Liver (tissue), 9 donors: ENCODE data around the gene MAGEA3. TPM values are rescaled to one million over a fixed set of nuclear protein-coding genes. Genes with fewer than 3 reads are reported as not detected.
"Not testable (repeated sequence)": the region's sequence is repeated elsewhere in the genome, so short reads cannot be mapped to it uniquely, and the experiment has no call there.

Experiments
- DNase-seq: peaks from one replicate; pipeline ENCODE4 v3.0.0-alpha.2; 2017; ENCODE audit warnings: low spot score
- H3K27ac ChIP-seq, 2 donors: one replicate each; pipeline ENCODE4 v1.7.0; 2013; ENCODE audit warnings: inconsistent platforms in 2 of 2, low read length in 2 of 2, control low read depth in 1 of 2, low read depth in 1 of 2, mild to moderate bottlenecking in 1 of 2
- H3K27me3 ChIP-seq, 4 donors: one replicate each; pipeline versions ENCODE4 v1.6.1 to v1.7.0; 2013; ENCODE audit warnings: low read length in 3 of 4, inconsistent platforms in 1 of 4, mild to moderate bottlenecking in 1 of 4, moderate library complexity in 1 of 4; ENCODE audit not compliant: control insufficient read depth in 4 of 4, insufficient read depth in 4 of 4
- H3K36me3 ChIP-seq, 4 donors: one replicate each; pipeline versions ENCODE4 v1.6.1 to v1.7.0; 2013; ENCODE audit warnings: low read length in 3 of 4, mild to moderate bottlenecking in 3 of 4, low read depth in 1 of 4, moderate library complexity in 1 of 4; ENCODE audit not compliant: control insufficient read depth in 4 of 4, insufficient read depth in 3 of 4
- H3K4me1 ChIP-seq, 4 donors: one replicate each; pipeline versions ENCODE4 v1.6.1 to v1.7.0; 2013; ENCODE audit warnings: low read length in 3 of 4, mild to moderate bottlenecking in 3 of 4, moderate library complexity in 1 of 4; ENCODE audit not compliant: control insufficient read depth in 4 of 4, insufficient read depth in 4 of 4
- H3K4me3 ChIP-seq, 3 donors: one replicate each; pipeline versions ENCODE4 v1.6.1 to v1.7.0; 2013; ENCODE audit warnings: low read length in 3 of 3, control low read depth in 1 of 3, low read depth in 1 of 3, mild to moderate bottlenecking in 1 of 3
- H3K9ac ChIP-seq, 2 donors: one replicate each; pipeline ENCODE4 v1.7.0; 2013; ENCODE audit warnings: low read length in 2 of 2, mild to moderate bottlenecking in 2 of 2, moderate library complexity in 2 of 2, control low read depth in 1 of 2, low read depth in 1 of 2
- H3K9me3 ChIP-seq, 4 donors: one replicate each; pipeline versions ENCODE4 v1.6.1 to v1.7.0; 2013; ENCODE audit warnings: low read length in 3 of 4; ENCODE audit not compliant: control insufficient read depth in 4 of 4
- ATF3 ChIP-seq: IDR thresholded peaks from 2 replicates; pipeline ENCODE4 v1.6.1; 2016; ENCODE audit warnings: antibody characterized with exemption
- EGR1 ChIP-seq, 2 donors: IDR thresholded peaks; 2 replicates each; pipeline ENCODE4 v1.6.1; 2016 to 2018; ENCODE audit warnings: antibody characterized with exemption in 2 of 2, low read depth in 2 of 2
- FOXA1 ChIP-seq: IDR thresholded peaks from 2 replicates; pipeline ENCODE4 v1.6.1; 2016; ENCODE audit warnings: antibody characterized with exemption
- FOXA2 ChIP-seq: IDR thresholded peaks from 2 replicates; pipeline ENCODE4 v1.6.1; 2016; ENCODE audit warnings: antibody characterized with exemption
- GABPA ChIP-seq, 2 donors: IDR thresholded peaks in 1 of 2; conservative IDR thresholded peaks in 1 of 2; 2 replicates each; pipeline ENCODE4 v1.6.1; 2016; ENCODE audit warnings: antibody characterized with exemption in 2 of 2, mild to moderate bottlenecking in 1 of 2, moderate library complexity in 1 of 2
- HNF4A ChIP-seq, 2 donors: conservative IDR thresholded peaks; 2 replicates each; pipeline ENCODE4 v1.6.1; 2016; ENCODE audit warnings: antibody characterized with exemption in 2 of 2, mild to moderate bottlenecking in 2 of 2
- HNF4G ChIP-seq: IDR thresholded peaks from 2 replicates; pipeline ENCODE4 v1.6.1; 2016; ENCODE audit warnings: antibody characterized with exemption
- JUND ChIP-seq, 2 donors: IDR thresholded peaks; 2 replicates each; pipeline ENCODE4 v1.6.1; 2016; ENCODE audit warnings: antibody characterized with exemption in 2 of 2
- MAX ChIP-seq: IDR thresholded peaks from 2 replicates; pipeline ENCODE4 v1.6.1; 2016; ENCODE audit warnings: antibody characterized with exemption
- NR2F2 ChIP-seq: IDR thresholded peaks from 2 replicates; pipeline ENCODE4 v1.6.1; 2016; ENCODE audit warnings: antibody characterized with exemption
- RAD21 ChIP-seq, 2 donors: IDR thresholded peaks; 2 replicates each; pipeline ENCODE4 v1.6.1; 2016; ENCODE audit warnings: antibody characterized with exemption in 2 of 2, mild to moderate bottlenecking in 2 of 2
- RXRA ChIP-seq, 2 donors: IDR thresholded peaks; 2 replicates each; pipeline ENCODE4 v1.6.1; 2017 to 2018; ENCODE audit warnings: antibody characterized with exemption in 2 of 2, mild to moderate bottlenecking in 1 of 2
- TAF1 ChIP-seq: conservative IDR thresholded peaks from 2 replicates; pipeline ENCODE4 v1.6.1; 2016; ENCODE audit warnings: antibody characterized with exemption, mild to moderate bottlenecking
- YY1 ChIP-seq: IDR thresholded peaks from 2 replicates; pipeline ENCODE4 v1.6.1; 2016; ENCODE audit warnings: antibody characterized with exemption, mild to moderate bottlenecking
- WGBS: extraction: QIAGEN DNeasy Blood & Tissue Kit; methylation state at CpG from one replicate; pipeline ENCODE4 v1.1.7; 2013; 5-methylcytosine and 5-hydroxymethylcytosine counted together
- polyA plus RNA-seq, 2 donors: library from polyadenylated mRNA; stranded (reverse) in 1 of 2; unstranded in 1 of 2; fragments of 200-250 nt in 1 of 2; fragments of >200 nt in 1 of 2; fragmentation: Nextera tagmentation in 1 of 2; extraction: Ambion mirVana in 1 of 2; gene quantifications; one replicate each; pipeline versions ENCODE4 v1.2.1 to v1.2.3, GENCODE V29; 2013 to 2015
- total RNA-seq, 2 donors: library from RNA; depleted of rRNA; stranded (reverse); fragments of >200 nt; gene quantifications; one replicate each; pipeline ENCODE4 v1.2.3, GENCODE V29; 2014
- TF ChIP-seq, protein P1 (sequence below): IDR thresholded peaks from 2 replicates; pipeline ENCODE4 v1.6.1; 2016; ENCODE audit warnings: antibody characterized with exemption
- TF ChIP-seq, protein P2 (sequence below): fragments of 150-350 bp; IDR thresholded peaks from 2 replicates; pipeline ENCODE4 v1.5.1; 2017; ENCODE audit warnings: improper control_type of control experiment, low read depth, low read length; ENCODE audit not compliant: missing input control
- donor health status: healthy.
- donor health status: healthy.
- donor health status: healthy.
- donor health status: healthy.
- donor health status: healthy.

MAGEA3 gene
- total and polyA plus RNA-seq, 4 donors: not detected

DNA sequence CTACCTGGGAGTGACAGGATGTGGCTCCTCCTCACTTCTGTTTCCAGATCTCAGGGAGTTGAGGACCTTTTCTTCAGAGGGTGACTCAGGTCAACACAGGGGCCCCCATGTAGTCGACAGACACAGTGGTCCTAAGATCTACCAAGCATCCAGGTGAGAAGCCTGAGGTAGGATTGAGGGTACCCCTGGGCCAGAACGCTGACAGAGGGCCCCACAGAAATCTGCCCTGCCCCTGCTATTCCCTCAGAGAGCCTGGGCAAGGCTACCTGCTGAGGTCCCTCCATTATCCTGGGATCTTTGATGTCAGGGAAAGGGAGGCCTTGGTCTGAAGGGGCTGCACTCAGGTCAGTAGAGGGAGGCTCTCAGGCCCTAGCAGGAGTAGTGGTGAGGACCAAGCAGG lies 36.5 kb downstream of the MAGEA3 start:
- Histone ChIP-seq H3K27me3 (no peaks in the 10 kb centered on the region), H3K4me1 (no peaks in the 10 kb centered on the region), H3K27ac (no peak overlapping the region), H3K9me3 (no peaks in the 10 kb centered on the region), H3K9ac (no peak overlapping the region), H3K36me3 (no peaks in the 10 kb centered on the region), H3K4me3 (no peak overlapping the region)
- no peak for DNase-seq
- TF ChIP-seq ATF3: no peak
- no peak for TF ChIP-seq FOXA1
- no peak for TF ChIP-seq NR2F2
- no peak for TF ChIP-seq TAF1
- no peak for TF ChIP-seq EGR1 (IDR thresholded peaks at IDR 0.05; ENCODE audit: low read depth in 2 of 2)
- no peak for TF ChIP-seq HNF4A (conservative IDR thresholded peaks at IDR 0.05)
- no peak for TF ChIP-seq FOXA2
- TF ChIP-seq MAX: no peak
- TF ChIP-seq, protein P1, sequence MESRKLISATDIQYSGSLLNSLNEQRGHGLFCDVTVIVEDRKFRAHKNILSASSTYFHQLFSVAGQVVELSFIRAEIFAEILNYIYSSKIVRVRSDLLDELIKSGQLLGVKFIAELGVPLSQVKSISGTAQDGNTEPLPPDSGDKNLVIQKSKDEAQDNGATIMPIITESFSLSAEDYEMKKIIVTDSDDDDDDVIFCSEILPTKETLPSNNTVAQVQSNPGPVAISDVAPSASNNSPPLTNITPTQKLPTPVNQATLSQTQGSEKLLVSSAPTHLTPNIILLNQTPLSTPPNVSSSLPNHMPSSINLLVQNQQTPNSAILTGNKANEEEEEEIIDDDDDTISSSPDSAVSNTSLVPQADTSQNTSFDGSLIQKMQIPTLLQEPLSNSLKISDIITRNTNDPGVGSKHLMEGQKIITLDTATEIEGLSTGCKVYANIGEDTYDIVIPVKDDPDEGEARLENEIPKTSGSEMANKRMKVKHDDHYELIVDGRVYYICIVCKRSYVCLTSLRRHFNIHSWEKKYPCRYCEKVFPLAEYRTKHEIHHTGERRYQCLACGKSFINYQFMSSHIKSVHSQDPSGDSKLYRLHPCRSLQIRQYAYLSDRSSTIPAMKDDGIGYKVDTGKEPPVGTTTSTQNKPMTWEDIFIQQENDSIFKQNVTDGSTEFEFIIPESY: no peak
- no peak for TF ChIP-seq YY1
- no peak for TF ChIP-seq RAD21 (IDR thresholded peaks at IDR 0.05)
- no peak for TF ChIP-seq JUND (IDR thresholded peaks at IDR 0.05)
- no peak for TF ChIP-seq GABPA (IDR thresholded peaks at IDR 0.05 in 1 of 2, conservative IDR thresholded peaks at IDR 0.05 in 1 of 2)
- TF ChIP-seq RXRA (IDR thresholded peaks at IDR 0.05): no peak
- WGBS: 73% methylated on average over 2 of the region's 2 CpGs

DNA sequence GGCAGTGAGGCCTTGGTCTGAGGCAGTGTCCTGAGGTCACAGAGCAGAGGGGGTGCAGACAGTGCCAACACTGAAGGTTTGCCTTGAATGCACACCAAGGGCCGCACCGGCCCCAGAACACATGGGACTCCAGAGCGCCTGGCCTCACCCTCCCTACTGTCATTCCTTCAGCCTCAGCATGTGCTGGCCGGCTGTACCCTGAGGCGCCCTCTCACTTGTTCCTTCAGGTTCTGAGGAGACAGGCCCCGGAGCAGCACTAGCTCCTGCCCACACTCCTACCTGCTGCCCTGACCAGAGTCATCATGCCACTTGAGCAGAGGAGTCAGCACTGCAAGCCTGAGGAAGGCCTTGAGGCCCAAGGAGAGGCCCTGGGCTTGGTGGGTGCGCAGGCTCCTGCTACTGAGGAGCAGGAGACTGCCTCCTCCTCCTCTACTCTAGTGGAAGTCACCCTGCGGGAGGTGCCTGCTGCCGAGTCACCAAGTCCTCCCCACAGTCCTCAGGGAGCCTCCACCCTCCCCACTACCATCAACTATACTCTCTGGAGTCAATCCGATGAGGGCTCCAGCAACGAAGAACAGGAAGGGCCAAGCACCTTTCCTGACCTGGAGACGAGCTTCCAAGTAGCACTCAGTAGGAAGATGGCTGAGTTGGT lies 37.4 kb downstream of the MAGEA3 start:
- 96% methylated on average over 12 of the region's 12 CpGs for WGBS

DNA sequence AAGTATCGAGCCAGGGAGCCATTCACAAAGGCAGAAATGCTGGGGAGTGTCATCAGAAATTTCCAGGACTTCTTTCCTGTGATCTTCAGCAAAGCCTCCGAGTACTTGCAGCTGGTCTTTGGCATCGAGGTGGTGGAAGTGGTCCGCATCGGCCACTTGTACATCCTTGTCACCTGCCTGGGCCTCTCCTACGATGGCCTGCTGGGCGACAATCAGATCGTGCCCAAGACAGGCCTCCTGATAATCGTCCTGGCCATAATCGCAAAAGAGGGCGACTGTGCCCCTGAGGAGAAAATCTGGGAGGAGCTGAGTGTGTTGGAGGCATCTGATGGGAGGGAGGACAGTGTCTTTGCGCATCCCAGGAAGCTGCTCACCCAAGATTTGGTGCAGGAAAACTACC lies 37.9 kb downstream of the MAGEA3 start:
- 84% methylated on average over 12 of the region's 12 CpGs for WGBS
- H3K4me3 ChIP-seq, H3K9me3 ChIP-seq, DNase-seq, H3K4me1 ChIP-seq, H3K27me3 ChIP-seq, H3K9ac ChIP-seq, H3K27ac ChIP-seq, H3K36me3 ChIP-seq: not testable (repeated sequence)

More for the DNA sequence above, 37.4 kb downstream of the MAGEA3 start:
- Histone ChIP-seq H3K9me3 (no peaks in the 10 kb centered on the region), H3K27me3 (no peaks in the 10 kb centered on the region), H3K4me3 (no peak overlapping the region), H3K36me3 (no peaks in the 10 kb centered on the region), H3K9ac (no peak overlapping the region), H3K27ac (no peak overlapping the region), H3K4me1 (no peaks in the 10 kb centered on the region)
- TF ChIP-seq JUND (IDR thresholded peaks at IDR 0.05) (no peak), RXRA (IDR thresholded peaks at IDR 0.05) (no peak), MAX (no peak), ATF3 (no peak), FOXA2 (no peak), HNF4A (conservative IDR thresholded peaks at IDR 0.05) (no peak), HNF4G (no peak)
- TF ChIP-seq, protein P1: no peak
- TF ChIP-seq, protein P2, sequence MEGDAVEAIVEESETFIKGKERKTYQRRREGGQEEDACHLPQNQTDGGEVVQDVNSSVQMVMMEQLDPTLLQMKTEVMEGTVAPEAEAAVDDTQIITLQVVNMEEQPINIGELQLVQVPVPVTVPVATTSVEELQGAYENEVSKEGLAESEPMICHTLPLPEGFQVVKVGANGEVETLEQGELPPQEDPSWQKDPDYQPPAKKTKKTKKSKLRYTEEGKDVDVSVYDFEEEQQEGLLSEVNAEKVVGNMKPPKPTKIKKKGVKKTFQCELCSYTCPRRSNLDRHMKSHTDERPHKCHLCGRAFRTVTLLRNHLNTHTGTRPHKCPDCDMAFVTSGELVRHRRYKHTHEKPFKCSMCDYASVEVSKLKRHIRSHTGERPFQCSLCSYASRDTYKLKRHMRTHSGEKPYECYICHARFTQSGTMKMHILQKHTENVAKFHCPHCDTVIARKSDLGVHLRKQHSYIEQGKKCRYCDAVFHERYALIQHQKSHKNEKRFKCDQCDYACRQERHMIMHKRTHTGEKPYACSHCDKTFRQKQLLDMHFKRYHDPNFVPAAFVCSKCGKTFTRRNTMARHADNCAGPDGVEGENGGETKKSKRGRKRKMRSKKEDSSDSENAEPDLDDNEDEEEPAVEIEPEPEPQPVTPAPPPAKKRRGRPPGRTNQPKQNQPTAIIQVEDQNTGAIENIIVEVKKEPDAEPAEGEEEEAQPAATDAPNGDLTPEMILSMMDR: no peak
- no peak for DNase-seq
